Loucy (cell line): ENCODE data around the gene RIC3.

Experiments used
- H2AFZ ChIP-seq: fragments of 200-600 bp; sonication (generic); 2 replicates; pipeline ENCODE4 v1.6.0; 2016; ENCODE audit warnings: antibody characterized with exemption, mild to moderate bottlenecking, low read length, moderate library complexity
- H3F3A ChIP-seq: fragments of 200-600 bp; 2 replicates; pipeline ENCODE4 v1.6.0; 2016; ENCODE audit warnings: antibody characterized with exemption, low read depth, mild to moderate bottlenecking
- H3K27me3 ChIP-seq: fragments of 200-600 bp; sonication (generic); 2 replicates; pipeline ENCODE4 v1.6.1; 2014; ENCODE audit warnings: low read length, mild to moderate bottlenecking; ENCODE audit not compliant: insufficient read depth, poor library complexity, severe bottlenecking
- H3K36me3 ChIP-seq: fragments of 200-600 bp; sonication (generic); 2 replicates; pipeline ENCODE4 v1.6.1; 2016; ENCODE audit warnings: low read length; ENCODE audit not compliant: insufficient read depth
- H3K4me1 ChIP-seq: fragments of 200-600 bp; sonication (generic); 2 replicates; pipeline ENCODE4 v1.5.1; 2014; ENCODE audit warnings: low read length, mild to moderate bottlenecking; ENCODE audit not compliant: insufficient read depth, poor library complexity, severe bottlenecking
- H3K4me2 ChIP-seq: fragments of 200-600 bp; sonication (generic); 2 replicates; pipeline ENCODE4 v1.6.0; 2014; ENCODE audit warnings: antibody characterized with exemption, low read length, low read depth, mild to moderate bottlenecking; ENCODE audit not compliant: poor library complexity, severe bottlenecking
- H3K4me3 ChIP-seq: fragments of 200-600 bp; sonication (generic); 2 replicates; pipeline ENCODE4 v1.5.1; 2014; ENCODE audit warnings: low read length, mild to moderate bottlenecking, mixed read lengths; ENCODE audit not compliant: poor library complexity, severe bottlenecking
- H3K79me2 ChIP-seq: fragments of 200-600 bp; sonication (generic); 2 replicates; pipeline ENCODE4 v1.6.1; 2014; ENCODE audit warnings: low read length; ENCODE audit not compliant: insufficient read depth
- H3K9ac ChIP-seq: fragments of 200-600 bp; sonication (generic); 2 replicates; pipeline ENCODE4 v1.6.0; 2014; ENCODE audit warnings: mild to moderate bottlenecking, low read depth, low read length, moderate library complexity; ENCODE audit not compliant: poor library complexity, severe bottlenecking
- H3K9me2 ChIP-seq: fragments of 200-600 bp; sonication (generic); replicated peaks from 2 replicates; pipeline ENCODE4 v1.6.1; 2016; ENCODE audit warnings: low read depth, low read length, mixed read lengths
- H3K9me3 ChIP-seq: fragments of 200-600 bp; sonication (generic); 2 replicates; pipeline ENCODE4 v1.6.1; 2014; ENCODE audit warnings: mild to moderate bottlenecking, antibody characterized with exemption, low read length, low read depth; ENCODE audit not compliant: insufficient read depth
- H4K20me1 ChIP-seq: fragments of 200-600 bp; sonication (generic); 2 replicates; pipeline ENCODE4 v1.6.0; 2014; ENCODE audit warnings: antibody characterized with exemption, low read length, mild to moderate bottlenecking; ENCODE audit not compliant: insufficient read depth, poor library complexity, severe bottlenecking
- CTCF ChIP-seq: fragments of 200-600 bp; sonication (generic); conservative IDR thresholded peaks from 2 replicates; pipeline ENCODE4 v1.5.1; 2014; ENCODE audit warnings: mild to moderate bottlenecking, antibody characterized with exemption, low read length
- EZH2phosphoT487 ChIP-seq: fragments of 200-600 bp; IDR thresholded peaks from 2 replicates; pipeline ENCODE4 v1.6.1; 2018; ENCODE audit warnings: antibody characterized with exemption, mild to moderate bottlenecking, moderate library complexity, borderline replicate concordance

Gene RIC3

GRCh38 chr11:8098879-8099278 lies 69.9 kb downstream of the RIC3 start:
- no peaks in the 10 kb centered on the region for H3K9me3 ChIP-seq
- H3K9ac ChIP-seq, result no peak overlapping the region
- no peak overlapping the region for H3K4me2 ChIP-seq
- no peaks in the 10 kb centered on the region for H3K79me2 ChIP-seq
- no peak overlapping the region for H2AFZ ChIP-seq
- no peaks in the 10 kb centered on the region for H3K4me1 ChIP-seq
- H3F3A ChIP-seq, result no peaks in the 10 kb centered on the region
- no peak overlapping the region for H3K4me3 ChIP-seq
- H3K36me3 ChIP-seq, result no peaks in the 10 kb centered on the region
- no peaks in the 10 kb centered on the region for H3K9me2 ChIP-seq
- TF ChIP-seq EZH2phosphoT487 (no peak), CTCF (no peak)
- H4K20me1 ChIP-seq, result no peaks in the 10 kb centered on the region
- H3K27me3 ChIP-seq, result no peaks in the 10 kb centered on the region

GRCh38 chr11:8098361-8098760 lies 70.5 kb downstream of the RIC3 start:
- Histone ChIP-seq H3K4me1 (no peaks in the 10 kb centered on the region), H3K9ac (no peak overlapping the region), H3K9me3 (no peaks in the 10 kb centered on the region), H4K20me1 (no peaks in the 10 kb centered on the region), H3K4me2 (no peak overlapping the region), H3K79me2 (no peaks in the 10 kb centered on the region), H2AFZ (no peak overlapping the region), H3K9me2 (no peaks in the 10 kb centered on the region), H3F3A (no peaks in the 10 kb centered on the region), H3K27me3 (no peaks in the 10 kb centered on the region), H3K36me3 (no peaks in the 10 kb centered on the region), H3K4me3 (no peak overlapping the region)
- TF ChIP-seq CTCF, result no peak
- TF ChIP-seq EZH2phosphoT487, result no peak

GRCh38 chr11:8097926-8098325 lies 70.9 kb downstream of the RIC3 start:
- Histone ChIP-seq H3K36me3 (no peaks in the 10 kb centered on the region), H3K9me3 (no peaks in the 10 kb centered on the region), H3K9ac (no peak overlapping the region), H4K20me1 (no peaks in the 10 kb centered on the region), H3K79me2 (no peaks in the 10 kb centered on the region), H3K4me3 (no peak overlapping the region), H3K9me2 (no peaks in the 10 kb centered on the region), H3K4me2 (no peak overlapping the region), H3K4me1 (no peaks in the 10 kb centered on the region), H3F3A (no peaks in the 10 kb centered on the region), H2AFZ (no peak overlapping the region), H3K27me3 (no peaks in the 10 kb centered on the region)
- TF ChIP-seq CTCF (no peak), EZH2phosphoT487 (no peak)
